Measurements from ENCODE around the gene GPR107. TPM values are rescaled to one million over a fixed set of nuclear protein-coding genes. Genes with fewer than 3 reads are reported as not detected.

GPR107 gene
- polyA plus RNA-seq, 3 donors = 6.0 to 22.6 (median 6.0) TPM

GRCh38 chr9:130147910-130148309 is 94.2 kb downstream of the GPR107 start:
- peaks cover 31 to 40% (median 36%) of the 10 kb centered on the region in 3 donors for H3K27me3 Mint-ChIP-seq (ENCODE audit: low read depth in 3 of 3)
- Histone ChIP-seq H3K27me3 (ENCODE audit: control insufficient read depth in 2 of 2, insufficient read depth in 2 of 2, low read length in 2 of 2) (peaks cover 0 to 19% of the 10 kb centered on the region in 2 donors), H3K27ac (ENCODE audit: low read depth in 1 of 2, low read length in 2 of 2) (no peak overlapping the region), H3K9ac (ENCODE audit: insufficient read depth, low read length, poor library complexity, severe bottlenecking) (no peak overlapping the region), H3K4me1 (ENCODE audit: control insufficient read depth in 1 of 2, insufficient read depth in 2 of 2, low read length in 2 of 2) (no peaks in the 10 kb centered on the region), H3K36me3 (replicated peaks in 1 of 2; ENCODE audit: control insufficient read depth in 1 of 2, insufficient read depth in 2 of 2, low read length in 2 of 2) (no peaks in the 10 kb centered on the region), H4K20me1 (ENCODE audit: insufficient read depth, low read length) (no peaks in the 10 kb centered on the region), H3K9me3 (replicated peaks in 1 of 2; ENCODE audit: control insufficient read depth in 1 of 2, insufficient read depth in 1 of 2, low read length in 2 of 2) (no peaks in the 10 kb centered on the region), H2AFZ (ENCODE audit: insufficient read depth, low read depth, low read length, poor library complexity, severe bottlenecking) (no peak overlapping the region), H3K79me2 (ENCODE audit: insufficient read depth, low read length) (no peaks in the 10 kb centered on the region), H3K4me2 (replicated peaks; ENCODE audit: extremely low read depth, low read length, poor library complexity, severe bottlenecking) (no peak overlapping the region), H3K4me3 (replicated peaks in 1 of 3; ENCODE audit: low read depth in 2 of 3, low read length in 3 of 3) (no peak overlapping the region)
- peaks cover 0 to 4% (median 1%) of the 10 kb centered on the region in 7 donors for H3K9me3 Mint-ChIP-seq
- DNase-seq = no peak
- no peaks in the 10 kb centered on the region for H3K36me3 Mint-ChIP-seq
- TF ChIP-seq CTCF (IDR thresholded peaks at IDR 0.05) = no peak
- no CpG with 5 or more reads among the region's 3 CpGs for WGBS (ENCODE audit: insufficient coverage)
- H3K4me3 Mint-ChIP-seq = no peak overlapping the region
- peaks cover 8% of the 10 kb centered on the region for H3K4me1 Mint-ChIP-seq
- intact Hi-C loops (cut with micrococcal nuclease) = no loop called here
- no peak overlapping the region for H3K27ac Mint-ChIP-seq

- H3K9me3 ChIP-seq (replicated peaks in 1 of 2; ENCODE audit: control insufficient read depth in 1 of 2, insufficient read depth in 1 of 2, low read length in 2 of 2) = no peaks in the 10 kb centered on the region
- no peak overlapping the region for H3K9ac ChIP-seq (ENCODE audit: insufficient read depth, low read length, poor library complexity, severe bottlenecking)
- H3K4me1 Mint-ChIP-seq = peaks cover 2% of the 10 kb centered on the region
- H3K27me3 Mint-ChIP-seq (ENCODE audit: low read depth in 3 of 3) = peaks cover 21 to 31% (median 26%) of the 10 kb centered on the region in 3 donors
- no peak for DNase-seq
- TF ChIP-seq CTCF (IDR thresholded peaks at IDR 0.05) = no peak
- intact Hi-C loops (cut with micrococcal nuclease) = no loop called here
- no peaks in the 10 kb centered on the region for H4K20me1 ChIP-seq (ENCODE audit: insufficient read depth, low read length)
- H3K27me3 ChIP-seq (ENCODE audit: control insufficient read depth in 2 of 2, insufficient read depth in 2 of 2, low read length in 2 of 2) = peaks cover 0 to 8% of the 10 kb centered on the region in 2 donors
- peaks cover 0 to 4% (median 0%) of the 10 kb centered on the region in 7 donors for H3K9me3 Mint-ChIP-seq
- H3K27ac Mint-ChIP-seq = no peak overlapping the region
- H3K36me3 ChIP-seq (replicated peaks in 1 of 2; ENCODE audit: control insufficient read depth in 1 of 2, insufficient read depth in 2 of 2, low read length in 2 of 2) = no peaks in the 10 kb centered on the region
- H3K79me2 ChIP-seq (ENCODE audit: insufficient read depth, low read length) = no peaks in the 10 kb centered on the region
- no peaks in the 10 kb centered on the region for H3K4me1 ChIP-seq (ENCODE audit: control insufficient read depth in 1 of 2, insufficient read depth in 2 of 2, low read length in 2 of 2)
- no peak overlapping the region for H3K27ac ChIP-seq (ENCODE audit: low read depth in 1 of 2, low read length in 2 of 2)
- no peak overlapping the region for H2AFZ ChIP-seq (ENCODE audit: insufficient read depth, low read depth, low read length, poor library complexity, severe bottlenecking)
- H3K4me3 ChIP-seq (replicated peaks in 1 of 3; ENCODE audit: low read depth in 2 of 3, low read length in 3 of 3) = no peak overlapping the region
- H3K36me3 Mint-ChIP-seq = no peaks in the 10 kb centered on the region
- H3K4me3 Mint-ChIP-seq = no peak overlapping the region
- H3K4me2 ChIP-seq (replicated peaks; ENCODE audit: extremely low read depth, low read length, poor library complexity, severe bottlenecking) = no peak overlapping the region
- 73% methylated on average over 4 of the region's 5 CpGs for WGBS (ENCODE audit: insufficient coverage)
Observed at GRCh38 chr9:130149031-130149430, 95.3 kb downstream of the GPR107 start.
